ENCODE data around the gene ITGB8. TPM values are rescaled to one million over a fixed set of nuclear protein-coding genes. Genes with fewer than 3 reads are reported as not detected.
"Not testable (repeated sequence)": the region's sequence is repeated elsewhere in the genome, so short reads cannot be mapped to it uniquely, and the experiment has no call there.

ITGB8 gene
- total RNA-seq, 4 donors from 2014 or later, result 0.31 to 0.90 (median 0.56) TPM

- Histone ChIP-seq H3K36me3 (no peaks in the 10 kb centered on the region), H3K9me3 (no peaks in the 10 kb centered on the region), H3K4me1 (no peaks in the 10 kb centered on the region), H3K27ac (no peak overlapping the region), H3K4me3 (no peak overlapping the region), H3K27me3 (no peaks in the 10 kb centered on the region)
- TF ChIP-seq POLR2A (IDR thresholded peaks at IDR 0.05), result no peak
- no peak for TF ChIP-seq CTCF (IDR thresholded peaks at IDR 0.05 in 4 of 5, conservative IDR thresholded peaks at IDR 0.05 in 1 of 5)
- no peak for DNase-seq
- in situ Hi-C loops (cut with MboI; ENCODE audit: low sequenced_read_pairs in 4 of 4), result no loop called here
- intact Hi-C loops (cut with DNase I; ENCODE audit: low total_unique reads), result no loop called here
- ATAC-seq, result no peak
Measured at GRCh38 chr7:20385126-20385525, 54.4 kb downstream of the ITGB8 start.

- ATAC-seq, result no peak
- H3K9me3 ChIP-seq, result no peaks in the 10 kb centered on the region
- in situ Hi-C loops (cut with MboI; ENCODE audit: low sequenced_read_pairs in 4 of 4), result no loop called here
- H3K4me3 ChIP-seq, result no peak overlapping the region
- intact Hi-C loops (cut with DNase I; ENCODE audit: low total_unique reads), result no loop called here
- H3K4me1 ChIP-seq, result no peaks in the 10 kb centered on the region
- H3K36me3 ChIP-seq, result no peaks in the 10 kb centered on the region
- DNase-seq, result no peak
- no peak overlapping the region for H3K27ac ChIP-seq
- no peak for TF ChIP-seq CTCF (IDR thresholded peaks at IDR 0.05 in 4 of 5, conservative IDR thresholded peaks at IDR 0.05 in 1 of 5)
- TF ChIP-seq POLR2A (IDR thresholded peaks at IDR 0.05), result no peak
- no peaks in the 10 kb centered on the region for H3K27me3 ChIP-seq
Measured at GRCh38 chr7:20388084-20388483, 57.4 kb downstream of the ITGB8 start.

GRCh38 chr7:20389192-20389591, 58.5 kb downstream of the ITGB8 start:
- H3K27ac ChIP-seq; H3K27me3 ChIP-seq; intact Hi-C loops (cut with DNase I; ENCODE audit: low total_unique reads); in situ Hi-C loops (cut with MboI; ENCODE audit: low sequenced_read_pairs in 4 of 4); ATAC-seq; H3K4me1 ChIP-seq; DNase-seq; H3K4me3 ChIP-seq; H3K36me3 ChIP-seq; H3K9me3 ChIP-seq: not testable (repeated sequence)

GRCh38 chr7:20393021-20393610, 62.4 kb downstream of the ITGB8 start:
- intact Hi-C loops (cut with DNase I; ENCODE audit: low total_unique reads), result no loop called here
- H3K4me1 ChIP-seq, result no peaks in the 10 kb centered on the region
- H3K27me3 ChIP-seq, result no peaks in the 10 kb centered on the region
- ATAC-seq, result no peak
- H3K36me3 ChIP-seq, result no peaks in the 10 kb centered on the region
- H3K4me3 ChIP-seq, result no peak overlapping the region
- TF ChIP-seq POLR2A (IDR thresholded peaks at IDR 0.05), result no peak
- TF ChIP-seq CTCF (IDR thresholded peaks at IDR 0.05 in 4 of 5, conservative IDR thresholded peaks at IDR 0.05 in 1 of 5), result no peak
- no peaks in the 10 kb centered on the region for H3K9me3 ChIP-seq
- in situ Hi-C loops (cut with MboI; ENCODE audit: low sequenced_read_pairs in 4 of 4), result no loop called here
- H3K27ac ChIP-seq, result no peak overlapping the region
- no peak for DNase-seq

GRCh38 chr7:20393616-20394015, 62.9 kb downstream of the ITGB8 start:
- no peak for ATAC-seq
- no peaks in the 10 kb centered on the region for H3K27me3 ChIP-seq
- no peaks in the 10 kb centered on the region for H3K9me3 ChIP-seq
- H3K27ac ChIP-seq, result no peak overlapping the region
- no peak for DNase-seq
- TF ChIP-seq CTCF (IDR thresholded peaks at IDR 0.05 in 4 of 5, conservative IDR thresholded peaks at IDR 0.05 in 1 of 5), result no peak
- TF ChIP-seq POLR2A (IDR thresholded peaks at IDR 0.05), result no peak
- intact Hi-C loops (cut with DNase I; ENCODE audit: low total_unique reads) (no loop called here), in situ Hi-C loops (cut with MboI; ENCODE audit: low sequenced_read_pairs in 4 of 4) (no loop called here)
- no peaks in the 10 kb centered on the region for H3K36me3 ChIP-seq
- no peaks in the 10 kb centered on the region for H3K4me1 ChIP-seq
- H3K4me3 ChIP-seq, result no peak overlapping the region

Data from gastrocnemius medialis (tissue), 4 donors.